ENCODE measurements around the gene ZNF566.
"Not testable (repeated sequence)": the region's sequence is repeated elsewhere in the genome, so short reads cannot be mapped to it uniquely, and the experiment has no call there.

Gene ZNF566

GRCh38 chr19:36524617-36525016 lies 35.3 kb upstream of the ZNF566 start:
- no peak for TF ChIP-seq CTCF (IDR thresholded peaks at IDR 0.05; ENCODE audit: low read depth, low read length, missing control alignments)

GRCh38 chr19:36514012-36514612 lies 24.8 kb upstream of the ZNF566 start:
- no peak overlapping the region for H3K4me3 ChIP-seq (ENCODE audit: low read depth, low read length)
- no peak for TF ChIP-seq CTCF (IDR thresholded peaks at IDR 0.05; ENCODE audit: low read depth, low read length, missing control alignments)

More at GRCh38 chr19:36524617-36525016, 35.3 kb upstream of the ZNF566 start:
- no peak overlapping the region for H3K4me3 ChIP-seq (ENCODE audit: low read depth, low read length)
- DNase-seq (ENCODE audit: low read depth): no peak

GRCh38 chr19:36508325-36508724 lies 19.0 kb upstream of the ZNF566 start:
- H3K4me3 ChIP-seq (ENCODE audit: low read depth, low read length): no peak overlapping the region
- DNase-seq (ENCODE audit: low read depth): no peak
- TF ChIP-seq CTCF (IDR thresholded peaks at IDR 0.05; ENCODE audit: low read depth, low read length, missing control alignments): no peak

More at GRCh38 chr19:36514012-36514612, 24.8 kb upstream of the ZNF566 start:
- no peak for DNase-seq (ENCODE audit: low read depth)

- H3K4me3 ChIP-seq (ENCODE audit: low read depth, low read length): no peak overlapping the region
- no peak for TF ChIP-seq CTCF (IDR thresholded peaks at IDR 0.05; ENCODE audit: low read depth, low read length, missing control alignments)
- no peak for DNase-seq (ENCODE audit: low read depth)
Measured at GRCh38 chr19:36501973-36502372, 12.6 kb upstream of the ZNF566 start.

- TF ChIP-seq CTCF (IDR thresholded peaks at IDR 0.05; ENCODE audit: low read depth, low read length, missing control alignments): no peak
- no peak for DNase-seq (ENCODE audit: low read depth)
- no peak overlapping the region for H3K4me3 ChIP-seq (ENCODE audit: low read depth, low read length)
Measured at GRCh38 chr19:36497001-36497400, 7.6 kb upstream of the ZNF566 start.

- H3K4me3 ChIP-seq (ENCODE audit: low read depth, low read length): not testable (repeated sequence)
- peak; percentile 73 for TF ChIP-seq CTCF (IDR thresholded peaks at IDR 0.05; ENCODE audit: low read depth, low read length, missing control alignments)
- DNase-seq (ENCODE audit: low read depth): peak; percentile 60
Measured at GRCh38 chr19:36492689-36493453, 3.5 kb upstream of the ZNF566 start.

GRCh38 chr19:36490846-36491245 lies 1.5 kb upstream of the ZNF566 start:
- peak overlapping the region; percentile 34 for H3K4me3 ChIP-seq (ENCODE audit: low read depth, low read length)
- not testable (repeated sequence) for DNase-seq (ENCODE audit: low read depth)
